NCI-H1694 (cell line): ENCODE data around the gene TMEM86A.
A peak's percentile ranks its signal among the peaks of the same experiment; 100 is the strongest.
"Not testable (repeated sequence)": the region's sequence is repeated elsewhere in the genome, so short reads cannot be mapped to it uniquely, and the experiment has no call there.

ENCODE experiments used
- DNase-seq: peaks from one replicate; lab custom pipeline; 2025; lab: John Stamatoyannopoulos, UW

Gene TMEM86A

GRCh38 chr11:18698341-18699268 is at the start of gene TMEM86A:
Gene TMEM86A (plus strand): TSS chr11:18698779. CDS start chr11:18698887, 108 bp downstream.
- peak; percentile 29 for DNase-seq

DNA sequence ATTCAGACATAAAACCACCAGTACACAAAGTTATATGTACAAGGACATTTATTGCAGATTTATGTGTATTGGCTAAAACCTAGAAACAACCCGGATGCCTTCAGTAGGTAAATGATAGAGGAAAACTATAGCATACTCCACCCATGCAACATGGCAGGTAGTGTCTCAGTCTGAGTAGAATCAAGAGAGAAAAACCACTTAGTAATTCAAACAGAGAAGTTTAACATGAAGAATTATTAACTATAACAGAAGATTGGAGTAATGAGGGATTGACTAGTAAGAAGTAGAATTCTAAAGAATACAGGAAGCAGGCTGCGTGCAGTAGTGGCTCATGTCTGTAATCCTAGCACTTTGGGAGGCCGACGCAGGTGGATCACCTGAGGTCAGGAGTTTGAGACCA is 48.2 kb upstream of the TMEM86A start:
- no peak for DNase-seq

- no peak for DNase-seq
Observed at GRCh38 chr11:18650859-18651557, 47.6 kb upstream of the TMEM86A start.

DNA sequence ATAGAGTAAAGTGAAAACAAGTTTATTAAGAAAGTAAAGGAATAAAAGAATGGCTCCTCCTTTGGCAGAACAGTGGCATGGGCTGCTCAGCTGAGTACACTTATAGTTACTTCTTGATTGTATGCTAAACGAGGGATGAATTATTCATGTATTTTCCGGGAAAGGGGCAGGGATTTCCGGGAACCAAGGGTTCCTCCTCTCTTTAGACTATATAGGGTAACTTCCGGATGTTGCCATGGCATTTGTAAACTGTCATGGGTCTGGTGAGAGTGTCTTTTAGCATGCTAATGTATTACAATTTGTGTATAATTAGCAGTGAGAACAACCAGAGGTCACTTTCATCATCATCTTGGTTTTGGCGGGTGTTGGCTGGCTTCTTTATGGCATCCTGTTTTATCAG is 40.9 kb upstream of the TMEM86A start:
- DNase-seq = no peak

DNA sequence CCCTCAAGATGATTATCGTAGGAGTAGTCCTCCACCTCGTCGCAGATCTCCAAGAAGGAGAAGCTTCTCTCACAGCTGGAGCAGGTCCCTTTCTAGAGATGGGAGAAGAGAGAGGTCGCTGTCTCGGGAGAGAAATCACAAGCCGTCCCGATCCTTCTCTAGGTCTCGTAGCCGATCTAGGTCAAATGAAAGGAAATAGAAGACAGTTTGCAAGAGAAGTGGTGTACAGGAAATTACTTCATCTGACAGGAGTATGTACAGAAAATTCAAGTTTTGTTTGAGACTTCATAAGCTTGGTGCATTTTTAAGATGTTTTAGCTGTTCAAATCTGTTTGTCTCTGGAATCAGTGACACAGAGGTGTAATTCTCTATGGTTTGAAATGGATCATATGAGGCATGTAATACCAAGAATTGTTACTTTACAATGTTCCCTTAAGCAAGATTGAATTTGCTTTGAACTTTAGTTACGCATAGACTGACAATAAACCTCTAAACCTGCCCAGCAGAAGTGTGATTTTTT is 33.2 kb upstream of the TMEM86A start:
- DNase-seq = not testable (repeated sequence)

- DNase-seq = no peak
Observed at GRCh38 chr11:18668131-18668530, 30.4 kb upstream of the TMEM86A start.

GRCh38 chr11:18669219-18669596 is 29.4 kb upstream of the TMEM86A start:
- no peak for DNase-seq

DNA sequence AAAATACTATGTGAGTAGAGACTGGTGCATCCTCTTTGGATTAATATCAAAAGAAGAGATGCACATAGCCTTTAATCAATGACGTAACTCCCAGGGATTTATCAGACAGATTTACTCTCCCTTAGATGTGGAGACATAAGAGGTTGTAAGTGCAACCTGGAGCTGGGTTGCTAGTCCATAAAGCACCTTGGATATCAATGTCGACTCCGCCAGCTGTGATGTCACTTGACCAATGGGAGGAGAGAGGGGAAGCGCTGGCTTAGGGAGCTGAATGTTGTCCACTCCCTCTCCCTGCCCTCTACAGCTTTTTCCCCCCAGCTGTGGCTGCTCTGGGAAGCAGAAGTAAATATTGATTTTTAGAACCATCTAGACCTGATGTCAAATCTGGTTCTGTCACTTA is 28.9 kb upstream of the TMEM86A start:
- DNase-seq = no peak

DNA sequence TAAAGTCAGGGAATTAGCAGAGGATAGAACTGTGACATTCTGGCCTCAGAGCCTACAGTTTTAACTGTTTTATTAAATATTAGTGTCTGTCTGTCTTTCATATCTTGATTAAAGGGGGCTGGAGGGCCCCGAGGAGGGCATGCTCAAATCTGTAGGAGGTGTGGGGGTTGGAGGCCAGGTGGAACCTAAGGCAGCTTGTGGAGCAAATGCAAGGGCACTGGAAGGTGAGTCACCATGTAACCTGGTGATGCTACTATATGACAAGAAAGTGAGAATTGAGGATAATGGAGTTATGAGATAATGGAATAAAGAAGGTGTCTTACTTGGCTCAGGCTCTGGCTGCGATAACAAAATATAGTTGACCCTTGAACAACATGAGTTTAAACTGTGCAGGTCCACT is 27.3 kb upstream of the TMEM86A start:
- DNase-seq = no peak

DNA sequence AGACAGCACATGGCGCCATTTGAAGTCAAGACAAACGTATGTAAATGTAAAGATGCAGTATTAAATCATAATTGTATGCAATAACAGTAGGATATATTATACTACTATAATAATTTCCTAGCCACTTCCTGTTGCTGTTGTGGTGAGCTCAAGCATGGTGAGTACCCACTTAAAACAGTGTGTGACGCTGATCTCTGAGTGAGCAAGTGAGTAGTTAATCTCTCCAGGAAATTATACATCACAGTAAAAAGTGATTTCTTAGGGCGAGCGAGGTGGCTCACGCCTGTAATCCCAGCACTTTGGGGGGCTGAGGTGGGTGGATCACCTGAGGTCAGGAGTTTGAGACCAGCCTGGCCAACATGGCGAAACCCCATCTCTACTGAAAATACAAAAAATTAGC is 26.4 kb upstream of the TMEM86A start:
- not testable (repeated sequence) for DNase-seq

- DNase-seq = no peak
Observed at GRCh38 chr11:18676803-18677202, 21.8 kb upstream of the TMEM86A start.

- DNase-seq = no peak
Observed at GRCh38 chr11:18677560-18677959, 21.0 kb upstream of the TMEM86A start.

DNA sequence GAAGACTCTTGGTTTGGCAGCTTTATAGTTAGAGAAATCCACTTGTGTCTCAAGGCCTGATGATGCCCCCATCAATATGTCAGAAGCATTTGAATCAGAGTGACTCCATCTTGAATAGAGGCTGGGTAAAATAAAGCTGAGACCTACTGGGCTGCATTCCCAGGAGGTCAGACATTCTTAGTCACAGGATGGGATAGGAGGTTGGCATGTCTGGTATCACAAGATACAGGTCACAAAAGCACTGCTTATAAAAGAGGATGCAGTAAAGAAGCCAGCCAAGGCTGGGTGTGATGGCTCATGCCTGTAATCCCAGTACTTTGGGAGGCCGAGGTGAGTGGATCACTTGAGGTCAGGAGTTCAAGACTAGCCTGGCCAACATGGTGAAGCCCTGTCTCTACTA is 16.6 kb upstream of the TMEM86A start:
- not testable (repeated sequence) for DNase-seq

- no peak for DNase-seq
Observed at GRCh38 chr11:18682466-18682865, 16.1 kb upstream of the TMEM86A start.

- DNase-seq = no peak
Observed at GRCh38 chr11:18684267-18684666, 14.3 kb upstream of the TMEM86A start.

DNA sequence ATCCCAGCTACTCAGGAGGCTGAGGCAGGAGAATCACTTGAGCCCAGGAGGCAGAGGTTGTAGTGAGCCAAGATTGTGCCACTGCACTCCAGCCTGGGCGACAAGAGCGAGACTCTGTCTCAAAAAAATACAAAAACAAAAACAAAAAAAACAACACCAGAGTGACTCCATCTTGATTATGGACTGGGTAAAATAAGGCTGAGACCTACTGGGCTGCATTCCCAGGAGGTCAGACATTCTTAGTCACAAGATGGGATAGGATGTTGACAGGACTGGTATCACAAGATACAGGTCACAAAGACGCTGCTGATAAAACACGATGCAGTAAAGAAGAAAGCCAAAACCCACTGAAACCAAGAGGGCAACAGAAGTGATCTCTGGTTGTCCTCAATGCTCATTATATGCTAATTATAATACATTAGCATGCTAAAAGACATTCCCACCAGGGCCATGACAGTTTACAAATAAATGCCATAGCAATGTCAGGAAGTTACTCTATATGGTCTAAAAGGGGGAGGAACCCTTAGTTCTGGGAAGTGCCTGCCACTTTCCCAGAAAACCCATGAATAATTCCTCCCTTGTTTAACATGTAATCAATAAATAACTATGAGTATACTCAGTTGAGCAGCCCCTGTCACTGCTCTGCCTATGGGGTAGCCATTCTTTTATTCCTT is 7.0 kb upstream of the TMEM86A start:
- not testable (repeated sequence) for DNase-seq

DNA sequence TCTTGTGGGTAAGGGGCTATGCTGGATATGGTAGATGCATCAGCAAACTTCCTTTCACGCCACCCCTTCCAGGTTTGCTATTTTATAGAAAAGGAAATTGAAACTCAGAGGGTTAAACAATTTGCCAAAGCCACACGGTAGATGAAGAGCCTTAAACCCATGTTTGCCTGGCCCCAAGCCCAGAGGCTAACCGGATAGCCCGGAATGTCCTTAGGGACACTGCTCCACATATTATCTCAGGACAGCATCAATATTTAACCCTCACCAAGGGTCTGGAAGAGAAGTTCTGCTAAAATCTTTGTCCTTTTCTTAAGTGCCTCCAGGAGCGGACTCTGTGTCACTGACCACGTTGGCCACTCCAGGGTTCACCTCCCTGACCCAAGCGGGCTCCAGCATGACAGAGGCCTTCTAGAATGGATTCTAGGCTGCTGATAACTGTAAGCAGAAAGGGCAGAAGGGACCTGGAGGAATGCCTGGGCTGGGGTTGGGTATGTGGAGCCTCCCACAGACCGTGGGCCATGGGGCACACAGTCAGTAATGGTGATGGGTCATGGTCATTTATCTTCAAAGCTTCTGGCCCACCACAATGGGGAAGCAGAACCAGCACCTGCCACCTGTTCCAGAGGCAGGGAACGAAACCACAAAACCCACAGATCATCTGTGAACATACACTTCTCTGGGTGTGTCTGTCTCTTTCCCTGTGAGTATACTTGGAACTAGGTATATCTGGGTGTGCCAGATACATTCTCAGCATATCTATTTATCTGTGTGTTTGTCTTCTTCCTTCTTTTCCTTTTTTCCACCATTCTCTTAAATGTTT is 5.4 kb upstream of the TMEM86A start:
- DNase-seq = no peak

DNA sequence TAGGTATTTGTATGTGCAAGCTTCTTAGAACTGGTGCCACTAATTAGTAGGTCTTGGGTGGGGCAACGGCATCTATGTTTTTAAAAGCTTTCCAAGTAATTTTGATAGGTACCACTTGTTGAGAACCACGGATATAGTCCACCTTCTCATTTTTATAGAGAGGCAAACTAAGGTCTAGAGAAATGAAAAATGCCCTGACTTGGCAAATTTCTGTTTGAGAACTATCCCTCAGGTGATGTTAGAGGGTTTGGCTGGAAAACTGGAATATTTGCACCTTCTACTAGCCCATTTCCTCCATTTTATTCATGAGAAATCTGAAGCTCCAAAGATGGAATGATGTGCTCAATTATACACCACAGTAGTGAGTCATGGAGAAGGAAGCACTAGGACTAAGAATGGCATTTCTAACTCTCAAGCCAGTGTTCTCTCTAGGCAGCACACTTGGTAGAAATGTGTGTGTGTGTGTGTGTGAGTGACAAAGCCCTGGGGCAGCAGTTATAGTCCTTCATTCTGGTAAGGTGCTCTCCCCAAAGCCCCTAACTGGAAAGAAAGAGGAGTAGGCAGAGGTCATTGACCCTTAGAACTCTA is 1.8 kb upstream of the TMEM86A start:
- DNase-seq = no peak

- DNase-seq = no peak
Observed at GRCh38 chr11:18697576-18697975, 1.0 kb upstream of the TMEM86A start.

DNA sequence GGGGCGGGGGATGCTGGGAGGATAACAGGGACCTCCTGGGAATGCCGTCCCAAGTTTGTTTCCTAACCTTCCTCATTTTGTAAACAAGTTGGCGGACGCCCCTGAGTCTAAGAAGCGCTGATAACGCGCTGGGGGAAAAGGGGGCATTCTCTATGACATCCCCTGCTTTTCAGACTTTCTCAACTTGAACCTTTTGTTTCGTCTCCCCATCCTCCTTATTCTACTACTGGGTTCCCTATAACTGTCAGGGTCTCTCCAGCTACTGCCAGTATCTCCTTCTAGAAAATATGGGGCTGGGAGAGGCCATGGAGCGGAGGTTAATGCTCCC is 654 bp downstream of the TMEM86A start:
- no peak for DNase-seq

GRCh38 chr11:18699848-18700261 is 1.3 kb downstream of the TMEM86A start:
- DNase-seq = no peak
